Keratinocyte (primary cell): ENCODE measurements around the gene TMX3.

ENCODE experiments used
- EZH2 ChIP-seq: IDR thresholded peaks from one replicate; pipeline ENCODE4 v1.6.1; 2012; ENCODE audit warnings: inconsistent platforms, mild to moderate bottlenecking, low read length, moderate library complexity
- TF ChIP-seq, protein P1 (sequence below), 3 experiments: IDR thresholded peaks in 1 of 3; conservative IDR thresholded peaks in 1 of 3; optimal IDR thresholded peaks in 1 of 3; 2 replicates in 2 of 3; 3 replicates in 1 of 3; pipeline versions ENCODE3 to v1.5.1; 2011; ENCODE audit warnings: low read length in 3 of 3, mild to moderate bottlenecking in 3 of 3, moderate library complexity in 2 of 3, control low read depth in 1 of 3, inconsistent platforms in 1 of 3; ENCODE audit not compliant: insufficient read depth in 2 of 3; ENCODE audit errors: extremely low read depth in 1 of 3

DNA sequence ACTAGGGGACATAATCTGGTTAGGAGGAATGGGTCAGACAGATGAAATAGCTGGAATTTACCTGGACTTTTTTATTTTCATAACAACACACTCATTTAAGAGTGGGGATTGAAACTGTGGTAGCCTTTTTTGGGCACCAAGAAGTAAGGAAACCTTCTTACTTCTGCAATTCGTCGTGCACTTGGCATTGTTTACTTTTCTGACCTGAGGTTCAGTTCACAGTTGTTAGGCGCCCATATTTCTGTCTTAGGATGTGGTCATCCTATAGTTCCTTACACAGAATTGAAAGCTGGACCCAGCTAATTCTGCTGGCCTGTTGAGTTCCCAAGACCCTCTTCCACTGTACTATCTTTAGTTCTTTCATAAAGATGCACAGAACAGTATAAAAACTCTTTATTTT, 72.9 kb downstream of the TMX3 start:
- TF ChIP-seq, protein P1, sequence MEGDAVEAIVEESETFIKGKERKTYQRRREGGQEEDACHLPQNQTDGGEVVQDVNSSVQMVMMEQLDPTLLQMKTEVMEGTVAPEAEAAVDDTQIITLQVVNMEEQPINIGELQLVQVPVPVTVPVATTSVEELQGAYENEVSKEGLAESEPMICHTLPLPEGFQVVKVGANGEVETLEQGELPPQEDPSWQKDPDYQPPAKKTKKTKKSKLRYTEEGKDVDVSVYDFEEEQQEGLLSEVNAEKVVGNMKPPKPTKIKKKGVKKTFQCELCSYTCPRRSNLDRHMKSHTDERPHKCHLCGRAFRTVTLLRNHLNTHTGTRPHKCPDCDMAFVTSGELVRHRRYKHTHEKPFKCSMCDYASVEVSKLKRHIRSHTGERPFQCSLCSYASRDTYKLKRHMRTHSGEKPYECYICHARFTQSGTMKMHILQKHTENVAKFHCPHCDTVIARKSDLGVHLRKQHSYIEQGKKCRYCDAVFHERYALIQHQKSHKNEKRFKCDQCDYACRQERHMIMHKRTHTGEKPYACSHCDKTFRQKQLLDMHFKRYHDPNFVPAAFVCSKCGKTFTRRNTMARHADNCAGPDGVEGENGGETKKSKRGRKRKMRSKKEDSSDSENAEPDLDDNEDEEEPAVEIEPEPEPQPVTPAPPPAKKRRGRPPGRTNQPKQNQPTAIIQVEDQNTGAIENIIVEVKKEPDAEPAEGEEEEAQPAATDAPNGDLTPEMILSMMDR (optimal IDR thresholded peaks at IDR 0.05 in 1 of 3, IDR thresholded peaks at IDR 0.05 in 1 of 3, conservative IDR thresholded peaks at IDR 0.05 in 1 of 3; ENCODE audit: extremely low read depth in 1 of 3, insufficient read depth in 2 of 3, low read length in 3 of 3): no peak
- no peak for TF ChIP-seq EZH2
